Metanephros (tissue), 1 donor: ENCODE results near the gene ABCB6. TPM values are rescaled to one million over a fixed set of nuclear protein-coding genes. Genes with fewer than 3 reads are reported as not detected.

Experiments used
- total RNA-seq: library from RNA; depleted of rRNA; stranded (reverse); fragments of >200 nt; gene quantifications from one replicate; pipeline ENCODE4 v1.2.3, GENCODE V29; 2014

ABCB6 gene
- total RNA-seq = 28.1 TPM

GRCh38 chr2:219218732-219219701 lies at the start of gene ABCB6:
ABCB6 (minus strand) TSS chr2:219218958; CDS start chr2:219218673, 285 bp downstream.

GRCh38 chr2:219253753-219254589 lies 35.2 kb upstream of the ABCB6 start, which contains the start of gene TUBA4A:
TUBA4A (minus strand) TSS chr2:219253918; CDS start chr2:219253858, 60 bp downstream.

GRCh38 chr2:219252900-219253752 lies 34.4 kb upstream of the ABCB6 start, which contains the start of gene TUBA4B:
TUBA4B (plus strand) TSS chr2:219253243; CDS start chr2:219253408, 165 bp downstream.

GRCh38 chr2:219245148-219245898 lies 26.6 kb upstream of the ABCB6 start, which contains the start of the genes GLB1L and STK16:
GLB1L (minus strand) TSS chr2:219245444; CDS start chr2:219243573, 1,871 bp downstream.
STK16 (plus strand) TSS chr2:219245479; CDS start chr2:219246000, 521 bp downstream.

GRCh38 chr2:219229305-219230058 lies 10.7 kb upstream of the ABCB6 start, which contains the start of the genes ANKZF1 and ATG9A:
ANKZF1 (plus strand) TSS chr2:219229806; CDS start chr2:219230258, 452 bp downstream.
ATG9A (minus strand) TSS chr2:219229636; CDS start chr2:219228024, 1,612 bp downstream.

DNA sequence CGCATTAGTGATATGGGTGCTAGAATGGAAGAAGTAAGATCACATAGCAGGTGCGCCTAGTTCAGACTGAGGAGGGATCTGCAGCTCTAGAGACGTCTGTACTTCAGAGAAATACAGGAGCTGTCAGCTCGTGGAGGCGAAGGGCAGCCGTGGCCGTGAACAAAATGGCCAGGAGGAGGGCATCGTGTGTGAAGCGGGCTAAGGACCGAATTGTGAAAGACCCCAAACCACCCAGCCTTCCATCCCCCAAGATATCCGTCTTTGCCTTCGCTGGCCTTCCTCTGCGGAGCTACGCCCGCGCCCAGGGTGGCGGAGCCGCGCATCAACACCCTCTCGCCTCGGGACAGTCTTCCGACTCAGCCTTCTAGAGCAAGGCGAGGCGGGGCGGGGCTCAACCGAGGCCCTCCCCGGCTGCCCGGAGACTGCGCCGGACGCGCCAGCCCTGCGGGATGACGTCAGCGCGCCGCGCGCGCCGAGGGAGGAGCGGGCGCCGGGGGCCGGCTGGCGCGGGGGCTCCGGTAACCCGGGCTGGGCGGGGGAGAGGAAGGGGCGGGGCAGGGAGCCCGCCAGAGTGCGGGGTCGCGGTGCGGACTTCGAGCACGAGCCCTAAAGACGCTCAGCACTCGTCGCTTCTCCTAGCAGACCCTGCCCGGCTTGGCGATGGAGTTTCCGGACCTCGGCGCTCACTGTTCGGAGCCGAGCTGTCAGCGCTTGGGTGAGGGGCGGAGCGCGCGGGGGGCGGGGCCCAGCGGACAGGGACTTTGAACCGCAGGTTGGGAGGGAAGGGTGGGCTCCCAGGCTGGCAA lies 12.2 kb downstream of the ABCB6 start, which contains the start of gene ZFAND2B:
Gene ZFAND2B, plus strand, starts transcription at position 455 of the 806 bp plus-strand sequence. Its CDS starts 206 bp downstream, at position 661.

GRCh38 chr2:219177552-219178376 lies 41.0 kb downstream of the ABCB6 start, which contains the start of gene RETREG2:
RETREG2 (plus strand) TSS chr2:219178275; CDS start chr2:219178353, 78 bp downstream.

GRCh38 chr2:219176818-219177551 lies 41.8 kb downstream of the ABCB6 start, which contains the start of gene CNPPD1:
CNPPD1 (minus strand) TSS chr2:219176925; CDS start chr2:219176828, 97 bp downstream.

GRCh38 chr2:219169930-219170654 lies 48.7 kb downstream of the ABCB6 start, which contains the start of gene SLC23A3:
SLC23A3 (minus strand) TSS chr2:219170029; CDS start chr2:219169984, 45 bp downstream.

DNA sequence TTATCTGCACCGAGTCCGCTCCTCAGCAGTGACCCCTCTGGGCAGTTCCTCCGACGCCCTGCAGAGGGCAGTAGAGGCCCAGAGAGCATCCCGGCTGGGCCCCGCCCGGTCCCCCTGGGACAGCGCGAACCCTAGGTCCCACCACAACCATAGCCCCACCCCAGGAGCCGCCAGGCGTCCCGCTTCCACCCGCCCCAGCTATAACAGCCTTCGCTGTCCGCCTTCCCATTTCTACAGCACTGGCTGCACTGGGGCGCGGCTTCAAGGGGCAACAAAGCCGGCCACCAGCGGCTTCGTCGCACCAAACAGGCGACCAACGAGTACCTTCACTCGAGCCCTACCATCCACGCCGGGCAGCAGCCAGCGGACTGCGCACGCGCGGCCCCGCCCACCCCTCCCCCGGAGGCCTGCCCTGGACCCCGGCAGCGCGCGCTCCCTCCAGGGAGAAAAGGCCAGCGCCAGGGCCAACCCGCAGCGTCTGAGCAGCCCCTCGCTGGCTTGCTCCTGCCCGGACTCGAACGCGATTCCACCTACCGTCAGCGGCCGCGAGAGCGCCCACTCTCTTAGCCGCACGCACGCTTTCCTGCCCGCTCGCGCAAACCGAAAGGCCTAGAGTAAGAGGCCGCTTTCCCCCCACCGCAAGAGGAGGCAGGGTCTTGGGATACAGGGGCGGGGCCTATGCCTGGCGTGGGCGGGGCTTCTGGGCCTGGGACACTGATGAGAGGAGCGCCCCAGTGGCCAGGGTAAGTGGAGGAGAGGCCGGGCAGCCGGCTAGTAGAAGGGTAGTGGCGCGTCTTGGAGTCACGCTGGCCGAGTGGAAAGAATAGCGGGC lies 58.4 kb downstream of the ABCB6 start, which contains the start of gene NHEJ1:
Gene NHEJ1, minus strand, starts transcription at position 630 of the 832 bp plus-strand sequence. CDS start 2,453 bp downstream, outside the sequence.

